Measurements from ENCODE around the gene SERPINA5. TPM values are rescaled to one million over a fixed set of nuclear protein-coding genes. Genes with fewer than 3 reads are reported as not detected.

The SERPINA5 gene
- total RNA-seq, 1 experiment from 2014 or later, result 0.49 TPM

GRCh38 chr14:94573475-94574277 lies 7.5 kb upstream of the SERPINA5 start:
- intact Hi-C loops (cut with micrococcal nuclease; ENCODE audit: unreplicated experiment), result no loop called here
- in situ Hi-C loops (cut with HindIII; ENCODE audit: low pct_unique_long_range_greater_than_20kb, low sequenced_read_pairs), result no loop called here
- H3K4me3 ChIP-seq (ENCODE audit: low read depth in 2 of 2, low read length in 2 of 2), result no peak overlapping the region
- BruUV-seq (replicated peaks), result no TSS peak
- no peak for TF ChIP-seq TCF7L2 (IDR thresholded peaks at IDR 0.05; ENCODE audit: low read depth, low read length)
- TF ChIP-seq POLR2AphosphoS5 (IDR thresholded peaks at IDR 0.05; ENCODE audit: low read depth, low read length), result no peak
- no peaks in the 10 kb centered on the region for H3K9me3 ChIP-seq (ENCODE audit: control insufficient read depth, insufficient read depth, low read depth, low read length)
- ChIA-PET CTCF (no interaction called here), POLR2A (no interaction called here)
- no peaks in the 10 kb centered on the region for H3K27me3 ChIP-seq (ENCODE audit: control insufficient read depth, insufficient read depth, low read length)
- H3K36me3 ChIP-seq (ENCODE audit: control insufficient read depth, insufficient read depth, low read length), result no peaks in the 10 kb centered on the region
- no peak for ATAC-seq
- no peak for DNase-seq (ENCODE audit: low read depth, low spot score)
- no peaks in the 10 kb centered on the region; the same call in 1 of the 2 replicates for H3K4me1 ChIP-seq (ENCODE audit: control insufficient read depth, insufficient read depth, low read length)
- no peak overlapping the region for H3K27ac ChIP-seq (ENCODE audit: low read length)

GRCh38 chr14:94574336-94574735 lies 6.9 kb upstream of the SERPINA5 start:
- Histone ChIP-seq H3K27ac (ENCODE audit: low read length) (no peak overlapping the region), H3K4me3 (ENCODE audit: low read depth in 2 of 2, low read length in 2 of 2) (no peak overlapping the region), H3K36me3 (ENCODE audit: control insufficient read depth, insufficient read depth, low read length) (no peaks in the 10 kb centered on the region), H3K27me3 (ENCODE audit: control insufficient read depth, insufficient read depth, low read length) (no peaks in the 10 kb centered on the region), H3K9me3 (ENCODE audit: control insufficient read depth, insufficient read depth, low read depth, low read length) (no peaks in the 10 kb centered on the region), H3K4me1 (ENCODE audit: control insufficient read depth, insufficient read depth, low read length) (no peaks in the 10 kb centered on the region; the same call in 1 of the 2 replicates)
- CTCF ChIA-PET, result no interaction called here
- no peak for DNase-seq (ENCODE audit: low read depth, low spot score)
- intact Hi-C loops (cut with micrococcal nuclease; ENCODE audit: unreplicated experiment), result no loop called here
- in situ Hi-C loops (cut with HindIII; ENCODE audit: low pct_unique_long_range_greater_than_20kb, low sequenced_read_pairs), result no loop called here
- no peak for ATAC-seq
- TF ChIP-seq POLR2AphosphoS5 (IDR thresholded peaks at IDR 0.05; ENCODE audit: low read depth, low read length), result no peak
- TF ChIP-seq SIN3A (IDR thresholded peaks at IDR 0.05; ENCODE audit: borderline replicate concordance, insufficient read depth, low read depth, low read length), result no peak
- no peak for TF ChIP-seq REST (IDR thresholded peaks at IDR 0.05; ENCODE audit: insufficient read depth in 1 of 2, low read depth in 2 of 2, low read length in 1 of 2)
- no peak for TF ChIP-seq CTCF (IDR thresholded peaks at IDR 0.05)
- TF ChIP-seq TCF7L2 (IDR thresholded peaks at IDR 0.05; ENCODE audit: low read depth, low read length), result no peak
- BruUV-seq (replicated peaks), result no TSS peak
- POLR2A ChIA-PET, result no interaction called here
